GM12873 (cell line): ENCODE measurements around the gene TASL.

Experiments used
- TF ChIP-seq, protein P1 (sequence below): IDR thresholded peaks from 2 replicates; pipeline ENCODE4 v1.5.1; 2012; ENCODE audit warnings: low read depth, mild to moderate bottlenecking, moderate library complexity, low read length, control low read depth; ENCODE audit not compliant: insufficient read depth; ENCODE audit errors: missing control alignments

The TASL gene

DNA sequence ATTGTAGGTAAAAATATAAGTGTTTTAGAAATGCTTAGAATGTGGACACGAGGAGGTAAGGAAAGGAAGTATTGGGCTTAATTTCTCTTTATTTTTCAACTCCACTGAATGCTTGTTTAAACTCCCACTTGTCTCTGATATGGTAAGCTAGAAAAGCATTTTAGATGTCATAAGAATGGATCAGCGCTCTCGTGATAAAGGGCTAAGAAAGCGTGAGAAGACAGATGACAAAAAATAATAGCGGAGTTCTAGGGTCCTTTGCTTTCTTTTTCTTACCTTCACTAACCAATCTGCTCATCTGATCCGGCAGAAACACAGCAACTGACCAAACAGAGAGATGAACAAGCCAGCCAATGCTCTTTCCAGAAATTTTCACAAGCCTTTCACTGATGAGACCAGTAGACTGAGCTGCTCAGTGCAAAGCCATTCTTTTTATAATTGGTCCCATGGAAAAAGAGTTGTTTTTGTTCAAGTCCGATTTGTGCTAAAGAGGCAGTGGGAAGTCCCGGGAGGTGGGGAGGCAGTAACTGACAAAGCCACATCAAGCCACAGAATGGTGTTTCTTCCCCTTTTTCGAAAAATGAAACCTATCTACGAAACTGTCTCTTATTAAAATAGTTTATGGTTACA lies at the start of gene TASL:
Gene TASL, minus strand, starts transcription at position 405 of the 630 bp plus-strand sequence. CDS start 17,411 bp downstream, outside the sequence.
- TF ChIP-seq, protein P1, sequence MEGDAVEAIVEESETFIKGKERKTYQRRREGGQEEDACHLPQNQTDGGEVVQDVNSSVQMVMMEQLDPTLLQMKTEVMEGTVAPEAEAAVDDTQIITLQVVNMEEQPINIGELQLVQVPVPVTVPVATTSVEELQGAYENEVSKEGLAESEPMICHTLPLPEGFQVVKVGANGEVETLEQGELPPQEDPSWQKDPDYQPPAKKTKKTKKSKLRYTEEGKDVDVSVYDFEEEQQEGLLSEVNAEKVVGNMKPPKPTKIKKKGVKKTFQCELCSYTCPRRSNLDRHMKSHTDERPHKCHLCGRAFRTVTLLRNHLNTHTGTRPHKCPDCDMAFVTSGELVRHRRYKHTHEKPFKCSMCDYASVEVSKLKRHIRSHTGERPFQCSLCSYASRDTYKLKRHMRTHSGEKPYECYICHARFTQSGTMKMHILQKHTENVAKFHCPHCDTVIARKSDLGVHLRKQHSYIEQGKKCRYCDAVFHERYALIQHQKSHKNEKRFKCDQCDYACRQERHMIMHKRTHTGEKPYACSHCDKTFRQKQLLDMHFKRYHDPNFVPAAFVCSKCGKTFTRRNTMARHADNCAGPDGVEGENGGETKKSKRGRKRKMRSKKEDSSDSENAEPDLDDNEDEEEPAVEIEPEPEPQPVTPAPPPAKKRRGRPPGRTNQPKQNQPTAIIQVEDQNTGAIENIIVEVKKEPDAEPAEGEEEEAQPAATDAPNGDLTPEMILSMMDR = no peak

GRCh38 chrX:30626402-30626801 lies 48.8 kb upstream of the TASL start:
- TF ChIP-seq, protein P1 = no peak

DNA sequence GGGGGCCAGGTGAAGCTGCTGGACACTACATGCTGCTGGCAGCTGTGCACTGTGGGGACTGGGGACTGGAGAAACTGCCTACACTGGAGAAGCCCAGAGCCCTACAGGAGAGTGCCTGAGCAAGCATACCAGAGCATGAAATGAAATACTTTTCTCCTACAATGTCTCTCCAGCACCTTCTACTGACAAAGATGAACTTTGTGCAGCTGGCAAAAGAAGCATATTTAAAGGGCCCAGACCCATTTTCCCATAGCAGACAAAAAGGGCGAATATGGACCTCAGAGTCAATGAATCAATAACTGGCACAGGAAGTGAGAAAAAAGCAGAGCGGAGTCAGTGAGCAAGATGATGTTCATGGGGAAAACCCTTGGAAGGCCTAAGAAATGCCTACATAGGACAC lies 44.8 kb upstream of the TASL start:
- TF ChIP-seq, protein P1 = no peak

GRCh38 chrX:30620980-30621618 lies 43.5 kb upstream of the TASL start:
- TF ChIP-seq, protein P1 = no peak

DNA sequence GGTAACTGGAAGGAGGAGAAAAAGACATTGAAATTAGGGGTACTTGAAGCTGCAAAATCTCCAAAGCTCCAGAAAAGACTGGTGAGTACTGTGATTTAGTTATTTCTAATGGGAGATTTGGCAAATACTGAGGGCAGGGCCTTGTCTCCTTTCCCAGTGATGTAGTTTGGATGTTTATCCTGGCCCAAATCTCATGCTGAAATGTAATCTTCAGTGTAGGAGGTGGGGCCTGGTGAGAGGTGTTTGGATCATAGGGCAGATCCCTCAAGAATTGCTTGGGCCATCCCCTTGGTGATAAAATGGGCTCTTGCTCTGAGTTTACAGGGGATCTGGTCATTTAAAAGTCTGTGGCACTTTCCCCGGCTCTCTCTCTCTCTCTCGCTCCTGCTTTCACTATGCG lies 42.6 kb upstream of the TASL start:
- TF ChIP-seq, protein P1 = no peak

DNA sequence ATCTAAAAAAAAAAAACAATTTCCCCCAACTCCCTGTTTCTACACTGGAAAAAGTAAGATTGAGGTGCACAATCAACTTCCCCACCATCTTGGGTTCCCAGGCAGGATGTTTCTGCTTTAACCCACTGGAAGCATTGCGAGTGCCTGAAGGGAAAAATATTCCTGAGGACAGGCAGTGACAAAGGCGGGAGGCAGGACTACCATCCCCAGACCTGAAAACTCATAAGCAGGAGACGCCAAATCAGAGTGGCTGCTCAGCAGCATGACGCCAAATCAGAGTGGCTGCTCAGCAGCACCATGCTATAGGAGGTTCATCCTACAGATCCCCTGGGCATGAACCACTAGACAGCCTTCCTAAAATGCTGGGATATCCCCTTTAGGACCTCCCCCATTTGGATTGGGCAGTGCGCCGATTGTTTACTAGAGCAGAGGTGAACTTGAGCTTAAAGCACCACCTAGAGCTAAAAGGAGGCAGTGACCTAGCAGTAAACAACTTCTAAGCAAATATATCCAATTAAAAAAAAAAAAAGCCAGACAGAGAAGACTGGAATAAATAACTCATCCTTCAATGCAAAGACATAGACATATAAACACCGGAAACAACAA lies 40.7 kb upstream of the TASL start:
- TF ChIP-seq, protein P1 = peak; percentile 23

DNA sequence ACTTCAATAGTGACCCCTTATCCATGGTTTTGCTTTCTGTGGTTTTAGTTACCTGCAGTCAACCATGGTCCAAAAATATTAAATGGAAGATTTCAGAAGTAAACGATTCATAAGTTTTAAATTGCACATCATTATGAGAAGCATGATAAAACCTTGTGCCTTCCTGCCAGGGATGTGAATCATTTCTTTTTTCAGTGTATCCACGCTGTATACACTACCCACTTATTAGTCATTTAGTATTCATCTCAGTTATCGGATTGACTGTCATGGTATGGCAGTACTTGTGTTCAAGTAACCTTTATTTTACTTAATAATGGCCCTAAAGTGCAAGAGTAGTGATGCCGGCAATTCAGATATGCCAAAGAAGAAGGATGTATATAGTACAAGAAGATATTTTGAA lies 37.7 kb upstream of the TASL start:
- TF ChIP-seq, protein P1 = no peak
